Stimulated activated memory B cell treated with anti-CD40 and anti-IgM and Interleukin-4, amounts not matched to agents 10 μg/mL and 1 μg/mL and 100 μg/mL, for 72 hours (primary cell): Measurements from ENCODE around the gene CDK11B.

Experiments
- ATAC-seq: fragments of 150-1000 bp; cut with Tn5 transposase; 2 replicates; pipeline ENCODE4 v1.10.0; 2021
- H3K27ac Mint-ChIP-seq: one replicate; pipeline ENCODE4 v1.8.0; 2022; ENCODE audit warnings: mild to moderate bottlenecking, mixed read lengths
- H3K27me3 Mint-ChIP-seq: one replicate; pipeline ENCODE4 v1.8.0; 2022; ENCODE audit warnings: mixed read lengths
- H3K36me3 Mint-ChIP-seq: one replicate; pipeline ENCODE4 v1.8.0; 2022; ENCODE audit warnings: mixed read lengths
- H3K4me1 Mint-ChIP-seq: one replicate; pipeline ENCODE4 v1.8.0; 2022; ENCODE audit warnings: mixed read lengths
- H3K4me3 Mint-ChIP-seq: one replicate; pipeline ENCODE4 v1.8.0; 2022; ENCODE audit warnings: mild to moderate bottlenecking, moderate library complexity, mixed read lengths
- H3K9me3 Mint-ChIP-seq: one replicate; pipeline ENCODE4 v1.8.0; 2022; ENCODE audit warnings: mixed read lengths

Gene CDK11B

DNA sequence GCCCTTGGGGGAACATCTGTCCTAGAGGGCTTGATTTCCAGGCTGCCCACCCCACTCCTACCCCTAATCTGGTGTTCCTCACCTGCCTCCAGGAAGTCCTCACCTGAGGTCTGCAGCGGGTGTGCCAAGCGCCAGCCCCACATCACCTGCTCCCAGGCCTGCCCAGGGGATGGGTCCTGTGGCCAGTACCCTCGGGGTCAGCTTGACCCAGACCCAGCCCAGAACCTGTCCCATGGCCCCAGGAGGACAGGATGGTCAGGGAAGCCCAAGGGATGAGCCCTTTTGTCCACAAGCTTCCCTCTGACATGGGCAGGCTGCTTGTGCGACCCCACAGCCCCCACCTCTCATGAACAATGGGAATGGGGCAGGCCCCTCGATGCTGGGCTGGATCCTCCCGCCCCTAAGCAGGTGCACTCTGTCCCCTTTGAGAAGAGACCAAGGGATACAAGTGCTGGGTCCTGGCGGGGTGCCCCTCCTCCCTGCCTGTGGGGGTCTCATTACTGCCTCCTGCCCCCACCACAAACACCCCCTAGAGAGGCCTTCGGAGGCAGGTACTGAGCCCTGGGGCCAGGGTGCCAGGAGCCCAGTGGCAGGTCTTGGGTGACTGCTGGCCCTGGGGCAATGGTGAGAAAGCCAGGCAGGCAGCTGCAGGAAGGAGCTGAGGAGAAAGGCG lies 40.3 kb downstream of the CDK11B start:
- H3K27ac Mint-ChIP-seq: no peak overlapping the region
- no peaks in the 10 kb centered on the region for H3K27me3 Mint-ChIP-seq
- H3K36me3 Mint-ChIP-seq: no peaks in the 10 kb centered on the region
- peaks cover 29% of the 10 kb centered on the region for H3K4me1 Mint-ChIP-seq
- no peaks in the 10 kb centered on the region for H3K9me3 Mint-ChIP-seq
- no peak overlapping the region for H3K4me3 Mint-ChIP-seq
- no peak for ATAC-seq

DNA sequence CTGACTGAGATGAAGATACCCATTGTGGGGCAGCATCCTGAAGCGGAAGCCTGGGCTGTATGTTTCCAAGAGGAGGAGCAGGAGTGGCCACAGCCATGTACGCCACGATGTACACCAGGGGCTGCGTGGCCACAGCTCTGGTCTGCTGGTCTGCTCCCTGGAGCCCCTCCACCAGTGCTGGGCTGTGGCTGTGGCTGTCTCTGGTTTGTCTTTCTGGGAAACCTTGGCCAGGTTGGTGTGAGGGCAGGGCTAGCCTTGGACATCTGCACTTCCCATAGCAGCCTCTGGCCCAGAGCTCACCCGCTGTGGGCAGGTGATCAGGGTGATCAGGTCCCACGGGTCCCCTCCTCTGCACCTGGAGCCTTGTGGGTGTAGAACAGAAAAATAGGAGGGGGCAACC lies 40.9 kb downstream of the CDK11B start:
- Mint-ChIP-seq H3K9me3 (no peaks in the 10 kb centered on the region), H3K27me3 (no peaks in the 10 kb centered on the region), H3K4me1 (peaks cover 32% of the 10 kb centered on the region), H3K36me3 (no peaks in the 10 kb centered on the region), H3K27ac (no peak overlapping the region), H3K4me3 (no peak overlapping the region)
- ATAC-seq: no peak

DNA sequence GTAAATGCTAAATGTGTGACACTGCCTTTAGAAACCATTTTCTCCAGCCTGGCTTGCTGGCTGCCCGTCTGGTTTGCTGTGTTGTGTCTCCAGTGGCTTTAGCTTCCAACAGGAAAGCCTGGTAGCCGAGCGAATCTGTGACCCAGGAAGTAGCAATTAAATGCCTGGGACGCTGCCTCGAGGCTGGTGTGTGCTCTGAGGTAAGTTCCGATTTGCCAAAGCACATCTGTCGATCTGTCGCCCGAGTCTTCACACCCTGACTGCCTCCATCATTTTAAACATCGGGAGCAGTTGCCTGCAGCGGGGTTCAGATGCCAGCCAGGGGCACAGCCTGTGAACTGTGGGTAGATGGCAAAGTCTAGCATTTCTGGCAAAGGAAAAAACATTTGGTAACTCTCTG lies 41.3 kb downstream of the CDK11B start:
- H3K27ac Mint-ChIP-seq: no peak overlapping the region

DNA sequence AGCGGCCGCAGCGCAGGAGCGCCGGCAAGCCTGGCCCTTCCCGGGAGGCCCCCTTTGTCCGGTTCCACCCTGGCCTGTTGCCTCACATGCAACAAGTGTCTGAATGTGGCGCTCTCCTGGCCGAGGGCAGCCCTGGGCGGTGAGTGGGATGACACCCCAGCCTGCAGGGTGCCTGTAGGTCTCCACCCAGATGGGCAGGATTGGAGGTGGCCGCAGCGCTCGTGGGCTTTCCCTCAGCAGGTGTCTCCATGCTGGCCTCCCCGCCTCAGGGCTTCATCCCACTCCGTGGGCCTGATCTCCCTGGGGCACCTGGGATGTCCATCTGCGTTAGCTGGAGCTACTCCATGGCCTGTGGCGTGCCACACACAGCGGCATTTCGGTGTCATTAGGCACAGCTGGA lies 42.0 kb downstream of the CDK11B start:
- Mint-ChIP-seq H3K4me1 (peaks cover 32% of the 10 kb centered on the region), H3K36me3 (no peaks in the 10 kb centered on the region), H3K9me3 (no peaks in the 10 kb centered on the region), H3K4me3 (peak overlapping the region; percentile 77), H3K27me3 (no peaks in the 10 kb centered on the region), H3K27ac (no peak overlapping the region)
- ATAC-seq: no peak

More for the DNA sequence above, 41.3 kb downstream of the CDK11B start:
- Mint-ChIP-seq H3K4me1 (peaks cover 32% of the 10 kb centered on the region), H3K36me3 (no peaks in the 10 kb centered on the region), H3K4me3 (peak overlapping the region; percentile 77), H3K9me3 (no peaks in the 10 kb centered on the region), H3K27me3 (no peaks in the 10 kb centered on the region)
- no peak for ATAC-seq

DNA sequence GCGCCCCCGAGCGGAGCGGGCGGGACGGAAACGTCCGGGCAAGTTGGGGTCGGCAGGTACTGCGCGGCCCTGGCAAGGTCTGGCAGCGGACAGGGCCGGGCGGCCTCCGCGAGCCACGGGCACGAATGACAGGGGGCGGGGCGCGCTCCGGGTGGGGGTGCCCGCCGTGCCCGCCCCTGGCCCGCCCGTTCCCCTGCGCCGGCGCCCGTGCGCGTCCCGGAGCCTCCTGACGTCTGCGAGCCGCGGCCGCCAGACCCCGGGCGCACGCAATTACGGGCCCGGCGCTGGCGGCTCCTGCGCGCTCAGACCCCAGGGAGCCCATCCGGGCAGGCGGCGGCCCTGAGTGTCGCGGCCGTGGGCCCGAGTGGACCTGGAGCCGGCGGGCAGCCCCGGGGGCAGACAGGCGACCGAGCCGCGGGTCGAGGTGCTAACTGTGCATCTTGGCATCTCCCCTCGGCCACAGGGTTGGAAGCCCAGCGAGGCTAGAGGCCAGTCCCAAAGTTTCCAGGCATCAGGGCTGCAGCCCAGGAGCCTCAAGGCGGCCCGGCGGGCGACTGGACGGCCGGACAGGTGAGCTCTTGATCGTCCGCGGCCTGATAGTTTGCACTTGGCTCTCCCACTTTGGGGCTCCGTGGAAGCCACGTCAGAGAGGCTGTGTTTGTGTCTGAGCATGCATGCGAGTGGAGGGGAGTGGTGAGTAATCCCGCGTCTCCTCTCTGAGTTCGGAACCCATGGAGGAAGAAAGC lies 42.6 kb downstream of the CDK11B start:
- peak; percentile 51 for ATAC-seq
- H3K27me3 Mint-ChIP-seq: no peaks in the 10 kb centered on the region
- peaks cover 32% of the 10 kb centered on the region for H3K4me1 Mint-ChIP-seq
- H3K9me3 Mint-ChIP-seq: no peaks in the 10 kb centered on the region
- peak overlapping the region; percentile 77 for H3K4me3 Mint-ChIP-seq
- H3K36me3 Mint-ChIP-seq: no peaks in the 10 kb centered on the region
- H3K27ac Mint-ChIP-seq: peak overlapping the region; percentile 95

GRCh38 chr1:1615256-1616044 lies 43.4 kb downstream of the CDK11B start, which contains the start of gene MIB2:
Gene MIB2 (plus strand): TSS chr1:1615500. CDS start chr1:1623453, 7,953 bp downstream.
- Mint-ChIP-seq H3K4me1 (peaks cover 39% of the 10 kb centered on the region), H3K27me3 (no peaks in the 10 kb centered on the region), H3K9me3 (no peaks in the 10 kb centered on the region), H3K27ac (peak within 1 kb of the TSS; percentile 95), H3K36me3 (no peaks in the 10 kb centered on the region), H3K4me3 (peak within 1 kb of the TSS; percentile 96)
- peak; percentile 96 for ATAC-seq

- H3K4me3 Mint-ChIP-seq: peak overlapping the region; percentile 96
- no peak for ATAC-seq
- H3K27ac Mint-ChIP-seq: peak overlapping the region; percentile 95
- H3K9me3 Mint-ChIP-seq: no peaks in the 10 kb centered on the region
- H3K36me3 Mint-ChIP-seq: no peaks in the 10 kb centered on the region
- no peaks in the 10 kb centered on the region for H3K27me3 Mint-ChIP-seq
- peaks cover 43% of the 10 kb centered on the region for H3K4me1 Mint-ChIP-seq
Measured at GRCh38 chr1:1614954-1615255, 43.9 kb downstream of the CDK11B start.

DNA sequence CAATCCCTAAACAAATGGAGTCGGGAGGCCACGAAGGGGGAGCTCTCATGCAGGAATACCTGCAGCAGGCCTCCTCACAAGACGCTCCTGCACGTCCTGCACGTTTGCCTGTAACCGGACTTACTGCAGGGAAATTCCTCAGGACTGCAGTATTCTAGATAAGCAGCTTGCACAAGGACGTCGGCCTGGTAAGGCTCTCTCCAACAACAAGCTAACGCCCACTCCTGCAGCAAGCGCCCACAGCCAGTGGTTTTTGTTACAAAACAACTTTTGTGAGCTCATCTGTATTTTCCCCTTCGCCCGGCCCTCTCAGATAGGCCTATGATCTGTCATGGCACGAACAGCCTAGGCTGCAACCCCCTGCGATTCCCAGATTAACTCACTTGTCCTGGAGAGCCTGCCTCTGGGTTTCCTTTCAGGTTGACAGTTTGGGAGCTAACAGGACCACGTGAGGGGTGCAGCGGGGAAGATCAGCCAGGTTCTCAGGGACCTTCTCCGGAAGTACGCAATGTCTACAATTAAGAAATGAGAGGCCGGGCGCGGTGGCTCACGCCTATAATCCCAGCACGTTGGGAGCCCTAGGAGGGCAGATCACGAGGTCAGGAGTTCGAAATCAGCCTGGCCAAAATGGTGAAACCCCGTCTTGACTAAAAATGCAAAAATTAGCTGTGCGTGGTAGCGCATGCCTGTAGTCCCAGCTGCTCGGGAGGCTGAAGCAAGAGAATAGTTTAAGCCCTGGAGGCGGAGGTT lies 44.4 kb downstream of the CDK11B start:
- peaks cover 43% of the 10 kb centered on the region for H3K4me1 Mint-ChIP-seq
- ATAC-seq: no peak
- H3K27ac Mint-ChIP-seq: peak overlapping the region; percentile 95
- H3K36me3 Mint-ChIP-seq: no peaks in the 10 kb centered on the region
- H3K27me3 Mint-ChIP-seq: no peaks in the 10 kb centered on the region
- H3K9me3 Mint-ChIP-seq: no peaks in the 10 kb centered on the region
- peak overlapping the region; percentile 96 for H3K4me3 Mint-ChIP-seq

GRCh38 chr1:1613509-1614082 lies 45.2 kb downstream of the CDK11B start:
- no peak for ATAC-seq
- H3K27me3 Mint-ChIP-seq: no peaks in the 10 kb centered on the region
- H3K4me1 Mint-ChIP-seq: peaks cover 43% of the 10 kb centered on the region
- H3K9me3 Mint-ChIP-seq: no peaks in the 10 kb centered on the region
- no peak overlapping the region for H3K27ac Mint-ChIP-seq
- H3K4me3 Mint-ChIP-seq: peak overlapping the region; percentile 53
- no peaks in the 10 kb centered on the region for H3K36me3 Mint-ChIP-seq

DNA sequence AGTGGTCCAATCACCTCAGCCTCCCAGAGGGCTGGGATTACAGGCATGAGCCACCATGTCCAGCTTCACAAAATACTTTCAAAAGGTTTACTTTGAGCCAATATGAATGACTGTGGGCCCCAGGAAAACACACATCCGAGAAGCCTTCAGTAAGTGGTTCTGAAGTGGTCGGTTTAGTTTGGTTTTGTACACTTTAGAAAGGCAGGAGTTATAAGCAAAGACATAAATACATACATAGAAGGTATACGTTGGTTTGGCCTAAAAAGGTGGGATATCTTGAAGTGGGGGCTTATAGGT lies 46.8 kb downstream of the CDK11B start:
- H3K4me1 Mint-ChIP-seq: peaks cover 44% of the 10 kb centered on the region
- H3K36me3 Mint-ChIP-seq: no peaks in the 10 kb centered on the region
- H3K27me3 Mint-ChIP-seq: no peaks in the 10 kb centered on the region
- H3K27ac Mint-ChIP-seq: no peak overlapping the region
- H3K4me3 Mint-ChIP-seq: no peak overlapping the region
- no peaks in the 10 kb centered on the region for H3K9me3 Mint-ChIP-seq
- ATAC-seq: no peak

GRCh38 chr1:1610796-1611195 lies 48.0 kb downstream of the CDK11B start:
- Mint-ChIP-seq H3K4me3 (no peak overlapping the region), H3K9me3 (no peaks in the 10 kb centered on the region), H3K36me3 (no peaks in the 10 kb centered on the region), H3K27ac (no peak overlapping the region), H3K4me1 (peaks cover 42% of the 10 kb centered on the region), H3K27me3 (no peaks in the 10 kb centered on the region)
- no peak for ATAC-seq

GRCh38 chr1:1609822-1610485 lies 48.9 kb downstream of the CDK11B start:
- peaks cover 3% of the 10 kb centered on the region for H3K27me3 Mint-ChIP-seq
- H3K4me3 Mint-ChIP-seq: no peak overlapping the region
- no peaks in the 10 kb centered on the region for H3K9me3 Mint-ChIP-seq
- no peak for ATAC-seq
- H3K27ac Mint-ChIP-seq: no peak overlapping the region
- H3K36me3 Mint-ChIP-seq: no peaks in the 10 kb centered on the region
- peaks cover 41% of the 10 kb centered on the region for H3K4me1 Mint-ChIP-seq

DNA sequence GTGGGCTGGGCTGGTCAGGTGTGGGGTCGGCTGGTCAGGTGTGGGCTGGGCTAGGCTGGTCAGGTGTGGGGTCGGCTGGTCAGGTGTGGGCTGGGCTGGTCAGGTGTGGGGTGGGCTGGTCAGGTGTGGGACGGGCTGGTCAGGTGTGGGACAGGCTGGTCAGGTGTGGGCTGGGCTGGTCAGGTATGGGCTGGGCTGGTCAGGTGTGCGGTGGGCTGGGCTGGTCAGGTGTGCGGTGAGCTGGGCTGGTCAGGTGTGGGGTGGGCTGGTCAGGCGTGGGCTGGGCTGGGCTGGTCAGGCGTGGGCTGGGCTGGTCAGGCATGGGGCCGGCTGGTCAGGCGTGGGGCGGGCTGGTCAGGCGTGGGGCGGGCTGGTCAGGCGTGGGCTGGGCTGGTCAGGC lies 52.6 kb downstream of the CDK11B start:
- no peak overlapping the region for H3K4me3 Mint-ChIP-seq
- no peaks in the 10 kb centered on the region for H3K9me3 Mint-ChIP-seq

GRCh38 chr1:1605724-1606123 lies 53.1 kb downstream of the CDK11B start:
- Mint-ChIP-seq H3K36me3 (no peaks in the 10 kb centered on the region), H3K27me3 (peaks cover 8% of the 10 kb centered on the region), H3K4me3 (no peak overlapping the region), H3K4me1 (peaks cover 43% of the 10 kb centered on the region), H3K9me3 (no peaks in the 10 kb centered on the region), H3K27ac (no peak overlapping the region)
- ATAC-seq: no peak

More for the DNA sequence above, 52.6 kb downstream of the CDK11B start:
- peak overlapping the region; percentile 91 for H3K27ac Mint-ChIP-seq
- peaks cover 45% of the 10 kb centered on the region for H3K4me1 Mint-ChIP-seq
- no peak for ATAC-seq
- no peaks in the 10 kb centered on the region for H3K36me3 Mint-ChIP-seq
- H3K27me3 Mint-ChIP-seq: peaks cover 8% of the 10 kb centered on the region
